HepG2 (cell line): ENCODE data around the gene SGK1. TPM values are rescaled to one million over a fixed set of nuclear protein-coding genes. Genes with fewer than 3 reads are reported as not detected.

Source experiments
- ATAC-seq: fragments of 200-7000 bp; cut with Tn5 transposase; 3 replicates; pipeline ENCODE4 v1.9.1; 2020; ENCODE audit warnings: mild to moderate bottlenecking, moderate library complexity
- BruUV-seq: library from RNA; stranded (reverse); fragments of 400-500 nt; replicated peaks from 2 replicates; lab custom pipeline; 2021; lab: Mats Ljungman, UMichigan
- CTCF ChIA-PET: fragments of 300-600 bp; formaldehyde crosslinking; extraction: SDS; loops from one replicate; lab custom pipeline; 2021; ENCODE audit warnings: low total read pairs, inconsistent platforms, low intra/inter-chr PET ratio; lab: Yijun Ruan, JAX
- POLR2A ChIA-PET: fragments of 350-600 bp; sonication (Branson Sonifier 250); formaldehyde crosslinking; loops from one replicate; lab custom pipeline; 2020; ENCODE audit warnings: antibody characterized with exemption, inconsistent platforms; lab: Yijun Ruan, JAX
- DNase-seq: peaks from one replicate; pipeline ENCODE4 v3.0.0-alpha.2; 2015; ENCODE audit warnings: low spot score
- FAIRE-seq: peaks from 3 replicates; lab custom pipeline; 2011; peaks lifted over from hg19 to GRCh38; lab: Jason Lieb, UNC
- H2AFZ ChIP-seq: one replicate; pipeline ENCODE4 v1.6.1; 2011; ENCODE audit warnings: low read length, inconsistent platforms
- H3K27ac ChIP-seq: fragments of 300-600 bp; 3 replicates; pipeline ENCODE4 v1.8.0; 2011; ENCODE audit warnings: mixed run types, mild to moderate bottlenecking, mixed read lengths, low read length, inconsistent platforms; ENCODE audit not compliant: insufficient read depth; ENCODE audit errors: extremely low read length
- H3K27me3 ChIP-seq, 2 experiments: fragments of 200-600 bp in 1 of 2; 2 replicates in 1 of 2; 3 replicates in 1 of 2; pipeline versions ENCODE4 v1.6.0 to v1.8.0; 2011; ENCODE audit warnings: low read length in 2 of 2, mild to moderate bottlenecking in 2 of 2, moderate library complexity in 2 of 2, inconsistent platforms in 1 of 2; ENCODE audit not compliant: insufficient read depth in 2 of 2, control insufficient read depth in 1 of 2
- H3K36me3 ChIP-seq, 2 experiments: fragments of 200-600 bp in 1 of 2; replicated peaks in 1 of 2; 2 replicates in 1 of 2; 3 replicates in 1 of 2; pipeline versions ENCODE4 v1.5.1 to v1.8.0; 2011; ENCODE audit warnings: low read length in 2 of 2, inconsistent platforms in 1 of 2; ENCODE audit not compliant: insufficient read depth in 2 of 2, control insufficient read depth in 1 of 2
- H3K4me1 ChIP-seq: 2 replicates; pipeline ENCODE4 v1.5.1; 2012; ENCODE audit warnings: low read length, inconsistent platforms; ENCODE audit not compliant: insufficient read depth
- H3K4me2 ChIP-seq: 2 replicates; pipeline ENCODE4 v1.6.0; 2011; ENCODE audit warnings: low read depth, low read length, inconsistent platforms
- H3K4me3 ChIP-seq, 3 experiments: fragments of 200-600 bp in 1 of 3; sonication (generic), shearing (Covaris generic) in 1 of 3; replicated peaks in 1 of 3; 2 replicates each; pipeline ENCODE4 v1.5.1; 2011 to 2016; ENCODE audit warnings: low read length in 3 of 3, inconsistent platforms in 2 of 3, low read depth in 2 of 3, mild to moderate bottlenecking in 2 of 3, control low read depth in 1 of 3, mixed read lengths in 1 of 3; ENCODE audit not compliant: insufficient read depth in 1 of 3
- H3K79me2 ChIP-seq: one replicate; pipeline ENCODE4 v1.6.1; 2011; ENCODE audit warnings: low read length, inconsistent platforms; ENCODE audit not compliant: insufficient read depth
- H3K9ac ChIP-seq: 2 replicates; pipeline ENCODE4 v1.6.0; 2011; ENCODE audit warnings: mild to moderate bottlenecking, low read depth, low read length, inconsistent platforms; ENCODE audit not compliant: insufficient read depth
- H3K9me3 ChIP-seq: 2 replicates; pipeline ENCODE4 v1.5.1; 2012; ENCODE audit warnings: mild to moderate bottlenecking, low read length
- H4K20me1 ChIP-seq: 2 replicates; pipeline ENCODE4 v1.6.0; 2011; ENCODE audit warnings: inconsistent platforms, mild to moderate bottlenecking, low read length, moderate library complexity; ENCODE audit not compliant: insufficient read depth
- AGO1 ChIP-seq: fragments of 200-400 bp; formaldehyde crosslinking; IDR thresholded peaks from 2 replicates; pipeline ENCODE4 v1.6.1; 2017; ENCODE audit warnings: mild to moderate bottlenecking, low read depth, low read length, moderate library complexity; ENCODE audit not compliant: poor library complexity, severe bottlenecking
- AKAP8 ChIP-seq: sonication (generic); formaldehyde crosslinking; IDR thresholded peaks from 2 replicates; pipeline ENCODE4 v1.5.1; 2020; ENCODE audit warnings: mild to moderate bottlenecking, missing genetic modification reagents
- BHLHE40 ChIP-seq: IDR thresholded peaks from 2 replicates; pipeline ENCODE4 v1.6.1; 2011; ENCODE audit warnings: low read length, improper control_type of control experiment
- CC2D1A ChIP-seq: sonication (generic); formaldehyde crosslinking; IDR thresholded peaks from 2 replicates; pipeline ENCODE4 v1.8.1; 2023; ENCODE audit warnings: mild to moderate bottlenecking, missing genetic modification reagents
- ETV5 ChIP-seq: IDR thresholded peaks from 2 replicates; pipeline ENCODE4 v1.6.1; 2018; ENCODE audit warnings: missing biosample characterization, missing genetic modification reagents, inconsistent platforms, borderline replicate concordance
- GPN1 ChIP-seq: sonication (generic); formaldehyde crosslinking; IDR thresholded peaks from 2 replicates; pipeline ENCODE4 v1.5.1; 2020; ENCODE audit warnings: missing genetic modification reagents, borderline replicate concordance
- MED8 ChIP-seq: sonication (generic); formaldehyde crosslinking; IDR thresholded peaks from 2 replicates; pipeline ENCODE4 v1.8.1; 2023; ENCODE audit warnings: mild to moderate bottlenecking, missing genetic modification reagents; ENCODE audit not compliant: insufficient replicate concordance
- MEIS2 ChIP-seq: sonication (generic); formaldehyde crosslinking; IDR thresholded peaks from 2 replicates; pipeline ENCODE4 v1.9.0; 2021; ENCODE audit warnings: mild to moderate bottlenecking, missing genetic modification reagents
- MTA1 ChIP-seq: sonication (generic); formaldehyde crosslinking; IDR thresholded peaks from 2 replicates; pipeline ENCODE4 v1.4.0; 2020; ENCODE audit warnings: missing genetic modification reagents, mild to moderate bottlenecking, borderline replicate concordance
- NFYB ChIP-seq: sonication (generic); formaldehyde crosslinking; IDR thresholded peaks from 2 replicates; pipeline ENCODE4 v1.4.0; 2020; ENCODE audit warnings: missing genetic modification reagents
- RBAK ChIP-seq: sonication (generic); formaldehyde crosslinking; IDR thresholded peaks from 2 replicates; pipeline ENCODE4 v1.5.1; 2020; ENCODE audit warnings: mild to moderate bottlenecking, missing genetic modification reagents
- RBFOX2 ChIP-seq: fragments of 200-400 bp; formaldehyde crosslinking; IDR thresholded peaks from 2 replicates; pipeline ENCODE4 v1.6.1; 2017; ENCODE audit warnings: low read depth, mild to moderate bottlenecking, low read length
- TCF12 ChIP-seq, 2 experiments: fragments of 450-650 bp in 1 of 2; sonication (generic) in 1 of 2; formaldehyde crosslinking in 1 of 2; IDR thresholded peaks; 2 replicates each; pipeline versions ENCODE4 v1.6.1 to v1.8.0; 2017 to 2022; ENCODE audit warnings: antibody characterized with exemption in 1 of 2, mild to moderate bottlenecking in 1 of 2, missing genetic modification reagents in 1 of 2, moderate library complexity in 1 of 2
- ZNF160 ChIP-seq: sonication (generic); formaldehyde crosslinking; IDR thresholded peaks from 2 replicates; pipeline ENCODE4 v1.8.0; 2022; ENCODE audit warnings: mild to moderate bottlenecking, inconsistent platforms, missing genetic modification reagents
- ZNF224 ChIP-seq: sonication (generic); formaldehyde crosslinking; IDR thresholded peaks from 2 replicates; pipeline ENCODE4 v1.5.0; 2020; ENCODE audit warnings: mild to moderate bottlenecking, missing genetic modification reagents
- ZNF530 ChIP-seq: sonication (generic); formaldehyde crosslinking; IDR thresholded peaks from 2 replicates; pipeline ENCODE4 v1.5.0; 2020; ENCODE audit warnings: low read depth, mild to moderate bottlenecking, missing genetic modification reagents
- ZNF558 ChIP-seq: sonication (generic); formaldehyde crosslinking; IDR thresholded peaks from 2 replicates; pipeline ENCODE4 v1.9.0; 2022; ENCODE audit warnings: mild to moderate bottlenecking, missing genetic modification reagents, borderline replicate concordance
- WGBS: methylation state at CpG from one replicate; pipeline ENCODE4 v1.1.6; 2017; ENCODE audit warnings: low lambda C conversion rate; 5-methylcytosine and 5-hydroxymethylcytosine counted together
- in situ Hi-C: cut with HindIII; loops from 2 replicates; pipeline ENCODE4 v1.10.0; 2017; ENCODE audit warnings: low pct_unique_long_range_greater_than_20kb; ENCODE audit not compliant: extremely low pct_ligation_motif_present
- intact Hi-C: fragments of 100-400 bp; cut with micrococcal nuclease; formaldehyde crosslinking; loops from one replicate; pipeline ENCODE4 v1.10.0; 2022; ENCODE audit not compliant: unreplicated experiment
- polyA plus RNA-seq, 8 experiments: library from polyadenylated mRNA; depleted of rRNA in 3 of 8; stranded (reverse) in 7 of 8; unstranded in 1 of 8; fragments of >200 nt; fragmentation: Illumina TruSeq in 4 of 8; extraction: Trizol in 4 of 8; gene quantifications; 2 replicates each; pipeline versions ENCODE4 v1.2.1 to v1.2.3, GENCODE V29; 2011 to 2016; ENCODE audit warnings: low read depth in 4 of 8, missing spikeins in 1 of 8, mixed read lengths in 1 of 8; ENCODE audit not compliant: insufficient read depth in 1 of 8
- total RNA-seq, 5 experiments: library from RNA; depleted of rRNA; stranded (reverse); fragments of >200 nt; fragmentation: Illumina TruSeq; extraction: Trizol; gene quantifications; 2 replicates each; pipeline ENCODE4 v1.2.3, GENCODE V29; 2016; ENCODE audit warnings: low read depth in 1 of 5
- TF ChIP-seq, protein P1 (sequence below): sonication (generic); formaldehyde crosslinking; IDR thresholded peaks from 2 replicates; pipeline ENCODE4 v1.8.0; 2022; ENCODE audit warnings: missing genetic modification reagents, mild to moderate bottlenecking, moderate library complexity, borderline replicate concordance
- TF ChIP-seq, protein P2 (sequence below): sonication (generic); formaldehyde crosslinking; IDR thresholded peaks from 2 replicates; pipeline ENCODE4 v1.8.0; 2022; ENCODE audit warnings: mild to moderate bottlenecking, missing genetic modification reagents

Gene SGK1
- total and polyA plus RNA-seq, 2 of the 13 experiments (the other 11 are each of a cell fraction or from before 2014, with no cell fraction given): 56.1 to 56.2 TPM

DNA sequence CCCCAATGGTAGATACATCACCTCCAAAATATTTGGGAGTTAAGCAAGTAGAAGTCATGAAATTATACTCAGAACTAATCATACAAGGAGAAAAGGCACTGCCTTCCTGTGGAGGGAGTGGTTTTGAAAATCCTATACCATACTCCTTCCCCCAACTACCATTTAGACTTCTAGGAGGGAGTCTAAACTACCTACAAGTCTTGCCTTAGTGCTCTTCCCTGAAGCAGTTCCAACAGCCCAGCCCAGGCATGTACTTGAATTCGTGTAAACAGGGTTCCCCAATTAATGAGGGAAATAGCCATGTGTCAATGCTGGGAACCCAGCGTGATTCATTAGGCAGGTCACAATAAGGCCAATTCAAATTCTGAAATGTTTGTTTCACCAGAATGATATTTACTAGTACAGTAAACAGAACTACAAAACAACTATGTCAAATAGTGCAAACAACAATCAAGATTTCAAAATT is 39.1 kb upstream of the SGK1 start:
- BruUV-seq: no TSS peak
- no peaks in the 10 kb centered on the region for H4K20me1 ChIP-seq
- FAIRE-seq: no peak

More for the DNA sequence above, 39.1 kb upstream of the SGK1 start:
- H3K79me2 ChIP-seq: no peaks in the 10 kb centered on the region
- CTCF ChIA-PET: no interaction called here
- no peak for DNase-seq
- no peaks in the 10 kb centered on the region for H3K36me3 ChIP-seq
- no peak overlapping the region for H3K4me2 ChIP-seq
- no peaks in the 10 kb centered on the region for H3K4me1 ChIP-seq
- intact Hi-C loops (no loop called here), in situ Hi-C loops (no loop called here)
- 0% methylated on average over 2 of the region's 2 CpGs for WGBS
- no peak overlapping the region for H3K9ac ChIP-seq
- no peaks in the 10 kb centered on the region for H3K9me3 ChIP-seq
- no peak overlapping the region for H2AFZ ChIP-seq
- no peak overlapping the region for H3K27ac ChIP-seq
- TF ChIP-seq RBAK (CRISPR knock-in tag) (no peak), NFYB (no peak), GPN1 (CRISPR knock-in tag) (no peak), ZNF530 (CRISPR knock-in tag) (no peak), TCF12 (IDR thresholded peaks at IDR 0.05) (no peak), TCF12 (CRISPR knock-in tag; IDR thresholded peaks at IDR 0.05) (no peak), BHLHE40 (no peak), MEIS2 (CRISPR knock-in tag) (no peak), MED8 (CRISPR knock-in tag) (no peak), AKAP8 (CRISPR knock-in tag) (no peak), RBFOX2 (no peak), CC2D1A (CRISPR knock-in tag) (no peak), AGO1 (no peak), ZNF160 (CRISPR knock-in tag) (no peak), ZNF224 (no peak), MTA1 (CRISPR knock-in tag) (no peak), ZNF558 (CRISPR knock-in tag) (no peak), ETV5 (CRISPR knock-in tag) (no peak)
- TF ChIP-seq, protein P1, sequence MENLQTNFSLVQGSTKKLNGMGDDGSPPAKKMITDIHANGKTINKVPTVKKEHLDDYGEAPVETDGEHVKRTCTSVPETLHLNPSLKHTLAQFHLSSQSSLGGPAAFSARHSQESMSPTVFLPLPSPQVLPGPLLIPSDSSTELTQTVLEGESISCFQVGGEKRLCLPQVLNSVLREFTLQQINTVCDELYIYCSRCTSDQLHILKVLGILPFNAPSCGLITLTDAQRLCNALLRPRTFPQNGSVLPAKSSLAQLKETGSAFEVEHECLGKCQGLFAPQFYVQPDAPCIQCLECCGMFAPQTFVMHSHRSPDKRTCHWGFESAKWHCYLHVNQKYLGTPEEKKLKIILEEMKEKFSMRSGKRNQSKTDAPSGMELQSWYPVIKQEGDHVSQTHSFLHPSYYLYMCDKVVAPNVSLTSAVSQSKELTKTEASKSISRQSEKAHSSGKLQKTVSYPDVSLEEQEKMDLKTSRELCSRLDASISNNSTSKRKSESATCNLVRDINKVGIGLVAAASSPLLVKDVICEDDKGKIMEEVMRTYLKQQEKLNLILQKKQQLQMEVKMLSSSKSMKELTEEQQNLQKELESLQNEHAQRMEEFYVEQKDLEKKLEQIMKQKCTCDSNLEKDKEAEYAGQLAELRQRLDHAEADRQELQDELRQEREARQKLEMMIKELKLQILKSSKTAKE (CRISPR knock-in tag): no peak
- TF ChIP-seq, protein P2, sequence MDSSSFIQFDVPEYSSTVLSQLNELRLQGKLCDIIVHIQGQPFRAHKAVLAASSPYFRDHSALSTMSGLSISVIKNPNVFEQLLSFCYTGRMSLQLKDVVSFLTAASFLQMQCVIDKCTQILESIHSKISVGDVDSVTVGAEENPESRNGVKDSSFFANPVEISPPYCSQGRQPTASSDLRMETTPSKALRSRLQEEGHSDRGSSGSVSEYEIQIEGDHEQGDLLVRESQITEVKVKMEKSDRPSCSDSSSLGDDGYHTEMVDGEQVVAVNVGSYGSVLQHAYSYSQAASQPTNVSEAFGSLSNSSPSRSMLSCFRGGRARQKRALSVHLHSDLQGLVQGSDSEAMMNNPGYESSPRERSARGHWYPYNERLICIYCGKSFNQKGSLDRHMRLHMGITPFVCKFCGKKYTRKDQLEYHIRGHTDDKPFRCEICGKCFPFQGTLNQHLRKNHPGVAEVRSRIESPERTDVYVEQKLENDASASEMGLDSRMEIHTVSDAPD (CRISPR knock-in tag): no peak
- ATAC-seq: no peak
- POLR2A ChIA-PET: no interaction called here
- H3K4me3 ChIP-seq: no peak overlapping the region
- peaks cover 3 to 8% of the 10 kb centered on the region in 2 experiments; a peak in 3 of 5 replicates for H3K27me3 ChIP-seq
